LNCAP (cell line): ENCODE data around the gene BHLHA9.

ENCODE experiments used
- CTCF ChIP-seq: fragments of 450-650 bp; IDR thresholded peaks from 2 replicates; pipeline ENCODE4 v1.5.1; 2017; ENCODE audit warnings: mild to moderate bottlenecking

The BHLHA9 gene

GRCh38 chr17:1234455-1234854 lies 35.8 kb upstream of the BHLHA9 start:
- TF ChIP-seq CTCF = no peak

- TF ChIP-seq CTCF = no peak
These were observed 32.8 kb upstream of the BHLHA9 start for GRCh38 chr17:1237471-1237870.

GRCh38 chr17:1239210-1239609 lies 31.0 kb upstream of the BHLHA9 start:
- TF ChIP-seq CTCF = no peak

GRCh38 chr17:1241929-1242328 lies 28.3 kb upstream of the BHLHA9 start:
- no peak for TF ChIP-seq CTCF

GRCh38 chr17:1244606-1245012 lies 25.6 kb upstream of the BHLHA9 start:
- no peak for TF ChIP-seq CTCF

GRCh38 chr17:1251866-1252608 lies 18.2 kb upstream of the BHLHA9 start:
- no peak for TF ChIP-seq CTCF

GRCh38 chr17:1255041-1255440 lies 15.2 kb upstream of the BHLHA9 start:
- TF ChIP-seq CTCF = no peak

GRCh38 chr17:1256699-1257098 lies 13.5 kb upstream of the BHLHA9 start:
- TF ChIP-seq CTCF = no peak
